Sigmoid colon (tissue), 7 donors: ENCODE data around the gene AP2S1. TPM values are rescaled to one million over a fixed set of nuclear protein-coding genes. Genes with fewer than 3 reads are reported as not detected.
"Not testable (repeated sequence)": the region's sequence is repeated elsewhere in the genome, so short reads cannot be mapped to it uniquely, and the experiment has no call there.

Experiments used
- DNase-seq: peaks from one replicate; pipeline ENCODE4 v3.0.0-alpha.2; 2019
- H3K27ac ChIP-seq, 4 donors: fragments of 200-600 bp; sonication (generic); one replicate each; pipeline ENCODE4 v1.5.1; 2016 to 2019; ENCODE audit warnings: mild to moderate bottlenecking in 1 of 4
- H3K27me3 ChIP-seq, 3 donors: fragments of 200-600 bp; sonication (generic); one replicate each; pipeline ENCODE4 v1.5.1; 2019; ENCODE audit warnings: mild to moderate bottlenecking in 1 of 3
- H3K36me3 ChIP-seq, 4 donors: fragments of 200-600 bp; sonication (generic); one replicate each; pipeline ENCODE4 v1.5.1; 2016 to 2019
- H3K4me1 ChIP-seq, 4 donors: fragments of 200-600 bp; sonication (generic); one replicate each; pipeline ENCODE4 v1.5.1; 2017 to 2019
- H3K4me3 ChIP-seq, 4 donors: fragments of 200-600 bp; sonication (generic); one replicate each; pipeline ENCODE4 v1.5.1; 2017 to 2019; ENCODE audit warnings: mild to moderate bottlenecking in 2 of 4, moderate library complexity in 1 of 4
- H3K9me3 ChIP-seq, 4 donors: fragments of 200-600 bp in 3 of 4; sonication (generic) in 3 of 4; one replicate each; pipeline versions ENCODE4 v1.5.1 to v1.6.1; 2013 to 2019
- CTCF ChIP-seq, 4 experiments: fragments of 450-650 bp in 3 of 4; fragments of 200-600 bp in 1 of 4; IDR thresholded peaks; one replicate each; pipeline ENCODE4 v1.5.1; 2016 to 2019; ENCODE audit warnings: antibody characterized with exemption in 4 of 4, mild to moderate bottlenecking in 3 of 4, moderate library complexity in 2 of 4
- EP300 ChIP-seq, 4 donors: sonication (generic); formaldehyde crosslinking; IDR thresholded peaks; one replicate each; pipeline ENCODE4 v1.6.1; 2017; ENCODE audit warnings: antibody characterized with exemption in 4 of 4
- POLR2A ChIP-seq, 2 donors: fragments of 450-650 bp; IDR thresholded peaks; one replicate each; pipeline ENCODE4 v1.6.1; 2016; ENCODE audit warnings: antibody characterized with exemption in 2 of 2, mild to moderate bottlenecking in 2 of 2, moderate library complexity in 2 of 2
- POLR2AphosphoS5 ChIP-seq, 4 donors: sonication (generic); formaldehyde crosslinking; IDR thresholded peaks; one replicate each; pipeline ENCODE4 v1.6.1; 2017; ENCODE audit warnings: antibody characterized with exemption in 4 of 4
- WGBS, 2 donors: extraction: QIAGEN DNeasy Blood & Tissue Kit; methylation state at CpG; one replicate each; pipeline ENCODE4 v1.1.7; 2013; 5-methylcytosine and 5-hydroxymethylcytosine counted together
- intact Hi-C: fragments of 100-400 bp; cut with DNase I; formaldehyde crosslinking; loops from one replicate; pipeline ENCODE4 v1.15.1; 2023
- polyA plus RNA-seq, 3 donors: library from polyadenylated mRNA; stranded (reverse); fragments of 200-250 nt; gene quantifications; one replicate each; pipeline ENCODE4 v1.2.3, GENCODE V29; 2013
- total RNA-seq, 4 donors: library from RNA; depleted of rRNA; stranded (reverse); fragments of >200 nt; gene quantifications; one replicate each; pipeline ENCODE4 v1.1.0, GENCODE V29; 2016
- donor health status: healthy with polysubstance abuse.
- donor health status: Bipolar disorder and iron deficiency.
- donor health status: healthy.

AP2S1 gene
- total and polyA plus RNA-seq, 7 donors, result 52.4 to 167 (median 84.3) TPM

GRCh38 chr19:46885411-46885810 is 34.8 kb upstream of the AP2S1 start:
- H3K9me3 ChIP-seq, result no peaks in the 10 kb centered on the region
- intact Hi-C loops, result no loop called here
- TF ChIP-seq CTCF (IDR thresholded peaks at IDR 0.05) (no peak), EP300 (IDR thresholded peaks at IDR 0.05) (no peak), POLR2AphosphoS5 (IDR thresholded peaks at IDR 0.05) (no peak), POLR2A (IDR thresholded peaks at IDR 0.05) (no peak)
- no peaks in the 10 kb centered on the region for H3K36me3 ChIP-seq
- H3K27ac ChIP-seq, result no peak overlapping the region
- H3K27me3 ChIP-seq, result no peaks in the 10 kb centered on the region
- no peak for DNase-seq
- no peak overlapping the region for H3K4me3 ChIP-seq
- 92 to 94% methylated on average over 2 of the region's 2 CpGs for WGBS, 2 donors
- H3K4me1 ChIP-seq, result peaks cover 0 to 12% (median 6%) of the 10 kb centered on the region in 4 donors

GRCh38 chr19:46882751-46883150 is 32.1 kb upstream of the AP2S1 start:
- 82 to 86% methylated on average over 4 of the region's 4 CpGs for WGBS, 2 donors
- H3K27ac ChIP-seq, H3K9me3 ChIP-seq, DNase-seq, H3K4me3 ChIP-seq, H3K36me3 ChIP-seq, intact Hi-C loops, H3K27me3 ChIP-seq: not testable (repeated sequence)
- H3K4me1 ChIP-seq, result peaks cover 0 to 11% (median 2%) of the 10 kb centered on the region in 4 donors

GRCh38 chr19:46882034-46882433 is 31.4 kb upstream of the AP2S1 start:
- Histone ChIP-seq H3K9me3 (no peaks in the 10 kb centered on the region), H3K27me3 (no peaks in the 10 kb centered on the region), H3K4me1 (peaks cover 0 to 11% (median 2%) of the 10 kb centered on the region in 4 donors), H3K27ac (no peak overlapping the region), H3K36me3 (no peaks in the 10 kb centered on the region), H3K4me3 (no peak overlapping the region)
- DNase-seq, result no peak
- intact Hi-C loops, result no loop called here
- 96 to 97% methylated on average over 4 of the region's 4 CpGs for WGBS, 2 donors
- TF ChIP-seq EP300 (IDR thresholded peaks at IDR 0.05), result no peak
- TF ChIP-seq POLR2AphosphoS5 (IDR thresholded peaks at IDR 0.05), result no peak
- TF ChIP-seq POLR2A (IDR thresholded peaks at IDR 0.05), result no peak
- no peak for TF ChIP-seq CTCF (IDR thresholded peaks at IDR 0.05)

GRCh38 chr19:46881092-46881491 is 30.4 kb upstream of the AP2S1 start:
- Histone ChIP-seq H3K9me3 (no peaks in the 10 kb centered on the region), H3K27ac (no peak overlapping the region), H3K4me1 (peaks cover 0 to 11% (median 2%) of the 10 kb centered on the region in 4 donors), H3K27me3 (no peaks in the 10 kb centered on the region), H3K36me3 (no peaks in the 10 kb centered on the region), H3K4me3 (no peak overlapping the region)
- intact Hi-C loops, result no loop called here
- WGBS, 2 donors, result 90 to 99% methylated on average over 4 of the region's 4 CpGs
- DNase-seq, result no peak
- TF ChIP-seq POLR2A (IDR thresholded peaks at IDR 0.05) (no peak), CTCF (IDR thresholded peaks at IDR 0.05) (no peak), EP300 (IDR thresholded peaks at IDR 0.05) (no peak)

- peaks cover 0 to 8% (median 2%) of the 10 kb centered on the region in 4 donors for H3K4me1 ChIP-seq
- intact Hi-C loops, result no loop called here
- no peaks in the 10 kb centered on the region for H3K27me3 ChIP-seq
- H3K36me3 ChIP-seq, result no peaks in the 10 kb centered on the region
- no peak overlapping the region for H3K27ac ChIP-seq
- TF ChIP-seq POLR2AphosphoS5 (IDR thresholded peaks at IDR 0.05), result no peak
- TF ChIP-seq EP300 (IDR thresholded peaks at IDR 0.05), result no peak
- TF ChIP-seq CTCF (IDR thresholded peaks at IDR 0.05), result no peak
- TF ChIP-seq POLR2A (IDR thresholded peaks at IDR 0.05), result no peak
- no peaks in the 10 kb centered on the region for H3K9me3 ChIP-seq
- WGBS, 2 donors, result 94 to 97% methylated on average over 1 of the region's 1 CpG
- no peak for DNase-seq
- H3K4me3 ChIP-seq, result no peak overlapping the region
Observed at GRCh38 chr19:46880431-46880830, 29.8 kb upstream of the AP2S1 start.
